ENCODE data around the gene GRK3. TPM values are rescaled to one million over a fixed set of nuclear protein-coding genes. Genes with fewer than 3 reads are reported as not detected.
"Not testable (repeated sequence)": the region's sequence is repeated elsewhere in the genome, so short reads cannot be mapped to it uniquely, and the experiment has no call there.

The GRK3 gene
- total RNA-seq, 1 donor from 2014 or later, result 3.7 TPM

DNA sequence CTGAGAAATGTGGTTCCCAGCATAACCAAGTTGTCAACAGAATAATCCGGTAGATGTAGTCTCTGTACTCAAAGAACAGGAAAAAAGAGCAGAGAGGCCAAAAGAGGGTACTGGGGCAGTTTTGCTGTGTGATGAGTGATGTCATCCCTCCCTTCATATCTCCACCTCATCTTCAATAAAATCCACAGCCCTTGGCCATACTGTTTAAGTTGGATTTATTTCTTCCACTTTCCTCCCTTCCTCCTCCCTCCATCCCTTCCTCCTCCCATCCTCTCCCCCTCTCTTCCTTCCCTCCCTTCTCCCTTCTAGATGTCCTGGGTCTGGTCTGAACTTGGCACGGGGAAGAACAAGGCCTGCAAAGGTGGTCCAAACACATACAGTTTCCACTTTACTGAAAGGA lies 18.2 kb upstream of the GRK3 start:
- no peak for ATAC-seq (ENCODE audit: poor library complexity)
- no peak for DNase-seq
- intact Hi-C loops (cut with DNase I), result no loop called here

DNA sequence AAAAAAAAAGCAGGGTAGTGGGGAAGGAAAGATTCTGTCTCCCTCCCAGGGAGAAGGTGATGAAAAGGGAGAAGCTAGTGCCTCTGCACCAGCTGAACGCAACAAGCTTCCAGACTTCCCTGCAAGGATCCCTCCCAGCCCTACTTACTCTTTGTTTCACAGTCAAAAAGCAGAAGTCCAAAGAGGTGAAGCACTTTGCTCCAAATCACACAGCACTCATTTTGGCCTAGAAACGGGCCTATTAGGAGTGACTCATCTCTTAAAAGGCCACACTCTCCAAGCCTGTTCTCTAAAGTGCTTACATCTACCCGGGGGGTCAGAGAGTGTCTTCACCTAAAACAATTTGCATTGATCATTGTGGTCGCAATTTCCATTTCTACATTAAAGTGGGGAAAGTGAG lies 17.7 kb upstream of the GRK3 start:
- DNase-seq, result no peak
- ATAC-seq (ENCODE audit: poor library complexity), result peak; percentile 9
- intact Hi-C loops (cut with DNase I), result no loop called here

DNA sequence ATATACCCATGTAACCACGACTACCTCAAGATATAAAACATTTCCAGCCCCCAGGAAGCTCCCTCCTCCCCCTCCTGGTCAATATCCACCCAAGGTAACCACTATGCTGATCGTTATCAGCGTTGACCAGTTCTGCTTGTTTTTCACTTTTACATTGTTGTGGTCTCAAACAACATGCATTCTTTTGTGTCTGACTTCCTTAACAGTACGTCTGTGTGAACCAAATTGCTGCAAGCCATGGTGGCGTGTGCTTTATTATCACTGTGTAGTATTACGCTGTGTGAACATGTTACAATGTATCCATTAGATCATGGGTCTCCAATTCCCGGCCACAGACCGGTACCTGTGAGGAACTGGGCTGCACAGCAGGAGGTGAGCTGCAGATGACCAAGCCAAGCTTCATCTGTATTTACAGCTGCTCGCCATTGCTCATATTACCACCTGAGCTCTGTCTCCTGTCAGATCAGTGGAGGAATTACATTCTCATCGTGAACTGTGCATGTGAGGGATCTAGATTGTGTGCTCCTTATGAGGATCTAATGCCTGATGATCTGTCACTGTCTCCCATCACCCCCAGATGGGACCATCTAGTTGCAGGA lies 15.5 kb upstream of the GRK3 start:
- intact Hi-C loops (cut with DNase I), result no loop called here

DNA sequence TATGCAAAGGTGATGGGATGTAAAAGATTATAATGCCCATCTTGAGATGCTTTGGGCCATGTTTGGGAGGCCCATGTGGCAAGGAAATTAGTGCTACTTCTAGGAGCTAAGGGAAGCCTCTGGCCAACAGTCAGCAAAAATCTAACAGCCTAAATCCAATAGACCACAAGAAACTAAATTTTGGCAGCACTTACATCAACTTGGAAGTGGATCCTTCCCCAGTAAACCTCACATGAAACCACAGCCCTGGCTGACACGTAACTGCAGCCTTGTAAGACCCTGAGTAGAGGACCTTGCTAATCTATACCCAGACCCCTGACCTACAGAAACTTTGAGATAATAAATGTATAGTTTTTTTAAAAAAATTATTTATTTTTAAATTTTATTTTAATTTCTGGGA lies 13.1 kb upstream of the GRK3 start:
- no peak for DNase-seq
- intact Hi-C loops (cut with DNase I), result loop anchor here (10.0 kb wide), 1 partner anchor 143 kb away; no protein-coding TSS in a partner anchor
- no peak for ATAC-seq (ENCODE audit: poor library complexity)

More for the DNA sequence above, 15.5 kb upstream of the GRK3 start:
- DNase-seq (no peak), ATAC-seq (ENCODE audit: poor library complexity) (no peak)

DNA sequence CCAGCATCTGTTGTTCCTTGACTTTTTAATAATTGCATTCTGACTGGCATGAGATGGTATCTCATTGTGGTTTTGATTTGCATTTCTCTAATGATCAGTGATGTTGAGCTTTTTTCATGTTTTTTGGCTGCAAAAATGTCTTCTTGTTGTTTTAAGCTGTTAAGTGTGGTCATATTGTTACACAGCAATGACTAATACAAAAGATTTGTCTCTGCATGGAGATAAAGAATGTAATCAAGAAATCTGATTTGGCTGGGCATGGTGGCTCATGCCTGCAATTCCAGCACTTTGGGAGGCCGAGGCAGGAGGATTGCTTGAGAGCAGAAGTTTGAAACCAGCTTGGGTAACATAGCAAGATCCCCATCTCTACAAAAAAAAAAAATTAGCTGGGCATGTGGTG lies 12.1 kb upstream of the GRK3 start:
- intact Hi-C loops (cut with DNase I), result loop anchor here (10.0 kb wide), 1 partner anchor 142 kb away; no protein-coding TSS in a partner anchor
- DNase-seq; ATAC-seq (ENCODE audit: poor library complexity): not testable (repeated sequence)

DNA sequence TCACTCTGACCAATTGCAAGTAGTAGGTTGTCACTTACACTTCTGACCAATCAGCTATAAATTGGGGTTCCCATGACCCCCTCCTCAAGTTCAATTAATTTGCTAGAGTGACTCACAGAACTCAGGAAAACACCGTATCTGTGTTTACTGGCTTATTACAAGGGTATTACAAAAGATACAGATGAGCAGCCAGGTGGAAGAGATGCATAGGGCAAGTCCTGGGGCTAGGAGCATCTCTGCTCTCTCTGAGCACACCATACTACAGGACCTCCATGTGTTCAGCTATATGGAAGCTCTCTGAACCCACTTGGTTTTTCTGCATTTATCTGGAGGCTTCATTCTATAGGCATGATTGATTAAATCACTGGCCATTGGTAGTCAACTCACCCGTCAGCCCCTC lies 11.3 kb upstream of the GRK3 start:
- intact Hi-C loops (cut with DNase I), result loop anchor here (10.0 kb wide), 1 partner anchor 142 kb away; no protein-coding TSS in a partner anchor
- ATAC-seq (ENCODE audit: poor library complexity) (no peak), DNase-seq (no peak)

DNA sequence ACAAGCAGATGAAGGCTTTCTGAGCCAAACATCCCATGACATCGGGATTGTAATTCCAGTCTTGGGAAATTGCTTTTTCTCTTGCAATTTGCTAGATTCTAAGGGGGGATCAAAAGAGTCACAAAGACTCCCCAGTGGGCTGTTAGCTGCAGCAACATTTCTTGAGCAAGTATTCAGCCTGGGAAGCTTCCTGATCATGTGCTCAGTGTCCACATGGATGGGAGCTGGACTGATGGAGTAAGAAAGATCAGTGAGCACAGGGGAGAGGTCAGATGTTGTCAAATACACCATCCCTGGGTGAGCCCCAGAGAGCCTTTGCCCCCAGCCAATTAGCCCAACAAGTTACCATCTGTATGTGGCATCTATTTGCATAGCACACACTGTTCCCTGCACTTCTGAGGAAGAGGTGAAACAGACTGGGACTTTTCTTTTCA lies 10.2 kb upstream of the GRK3 start:
- intact Hi-C loops (cut with DNase I), result loop anchor here (10.0 kb wide), 1 partner anchor 141 kb away; no protein-coding TSS in a partner anchor
- no peak for ATAC-seq (ENCODE audit: poor library complexity)
- DNase-seq, result no peak

DNA sequence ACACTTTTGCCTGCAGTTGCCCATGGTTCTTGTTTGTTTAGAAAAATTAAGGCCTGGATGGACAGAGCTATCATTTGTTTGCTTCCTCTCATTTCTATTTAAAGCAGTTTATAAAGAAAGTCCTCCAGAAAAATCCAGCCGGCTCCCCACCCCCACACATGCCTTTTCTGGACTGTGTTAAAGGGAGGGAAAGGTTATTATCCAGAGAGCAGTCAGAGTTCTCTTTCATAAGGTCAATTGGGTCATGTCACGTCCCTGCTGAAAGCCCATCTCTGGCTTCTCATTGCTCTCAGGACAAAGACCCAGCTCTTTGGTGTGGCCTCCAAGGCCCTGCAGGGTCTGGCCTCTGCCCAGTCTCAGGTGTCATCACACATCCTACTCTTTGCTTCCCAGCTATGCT lies 9.8 kb upstream of the GRK3 start:
- no peak for ATAC-seq (ENCODE audit: poor library complexity)
- no peak for DNase-seq
- intact Hi-C loops (cut with DNase I), result loop anchor here (10.0 kb wide), 1 partner anchor 140 kb away; no protein-coding TSS in a partner anchor

DNA sequence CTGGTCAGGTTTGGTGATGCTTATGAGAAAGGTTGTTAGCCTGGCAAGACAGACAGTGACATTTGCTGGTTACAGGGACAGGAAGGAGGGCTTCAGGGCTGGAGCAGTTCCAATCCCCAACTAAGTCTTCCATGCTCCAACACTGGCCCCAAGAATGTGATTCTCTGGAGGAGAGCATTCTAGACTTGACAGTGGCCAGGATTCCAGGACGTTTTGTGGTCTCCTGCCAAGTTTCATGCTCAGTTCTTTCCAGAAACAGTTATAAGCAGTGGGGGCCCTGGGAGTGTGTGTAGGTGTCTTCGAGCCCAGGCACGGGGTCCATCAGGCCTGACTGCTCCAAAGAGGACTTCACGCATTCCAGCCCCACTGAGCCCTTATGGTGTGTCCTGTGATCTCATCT lies 8.9 kb upstream of the GRK3 start:
- ATAC-seq (ENCODE audit: poor library complexity), result no peak
- no peak for DNase-seq
- intact Hi-C loops (cut with DNase I), result loop anchor here (10.0 kb wide), 1 partner anchor 139 kb away; no protein-coding TSS in a partner anchor

DNA sequence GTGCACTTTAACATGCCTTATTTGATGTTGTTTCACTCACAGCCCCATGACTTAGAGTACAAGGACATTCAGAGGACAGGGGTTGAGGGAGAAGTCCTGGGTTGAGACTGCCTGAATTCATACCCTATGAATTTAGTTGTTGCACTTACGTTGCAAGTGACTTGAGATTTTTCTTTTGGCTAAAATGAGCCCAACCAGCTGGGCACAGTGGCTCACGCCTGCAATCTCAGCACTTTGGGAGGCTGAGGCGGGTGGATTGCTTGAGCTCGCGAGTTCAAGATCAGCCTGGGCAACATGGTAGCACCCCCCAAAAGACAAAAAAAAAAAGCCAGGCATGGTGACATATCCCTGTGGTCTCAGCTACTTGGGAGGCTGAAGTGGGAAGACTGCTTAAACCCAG lies 7.3 kb upstream of the GRK3 start:
- intact Hi-C loops (cut with DNase I), result loop anchor here (10.0 kb wide), 1 partner anchor 138 kb away; no protein-coding TSS in a partner anchor
- ATAC-seq (ENCODE audit: poor library complexity) (no peak), DNase-seq (no peak)

DNA sequence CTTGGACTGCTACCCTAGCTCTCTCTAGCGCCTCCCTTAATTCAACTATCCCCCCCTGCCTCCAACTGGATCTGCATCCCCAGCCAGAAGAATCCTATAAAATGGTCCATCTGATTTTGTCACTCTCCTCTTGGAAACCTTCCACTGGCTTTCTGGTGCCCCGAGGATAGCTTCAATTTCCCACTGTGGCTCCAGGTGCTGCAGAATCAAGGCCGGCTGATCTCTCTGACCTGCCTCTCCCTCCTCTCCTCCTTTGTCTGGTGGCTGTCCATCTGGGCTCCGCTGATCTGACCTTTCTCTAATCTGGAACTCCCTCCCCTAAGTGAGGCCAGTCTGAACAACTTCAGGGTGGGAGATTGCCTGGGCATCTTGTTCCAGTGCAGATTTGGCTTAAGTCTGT lies 6.1 kb upstream of the GRK3 start:
- DNase-seq (no peak), ATAC-seq (ENCODE audit: poor library complexity) (no peak)
- intact Hi-C loops (cut with DNase I), result loop anchor here (10.0 kb wide), 1 partner anchor 136 kb away; no protein-coding TSS in a partner anchor

DNA sequence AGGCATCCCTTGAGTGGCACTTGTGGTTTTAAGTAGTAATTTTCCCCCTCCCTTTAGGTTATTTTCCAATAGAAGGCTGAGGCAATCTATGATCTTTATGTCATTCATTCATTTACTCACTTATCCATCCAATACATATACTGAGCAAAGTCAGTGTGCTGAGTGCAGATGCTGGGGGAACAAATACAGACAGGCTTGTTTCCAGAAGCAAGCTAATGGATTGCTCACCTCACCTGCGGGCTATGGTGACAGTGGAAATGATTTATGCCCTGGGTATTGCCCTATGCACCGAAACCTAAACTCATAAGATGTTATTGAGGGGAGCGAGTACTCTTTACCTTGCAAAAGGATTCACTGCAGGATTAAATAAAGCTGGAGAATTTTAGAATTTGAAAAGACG lies 4.6 kb upstream of the GRK3 start:
- DNase-seq; ATAC-seq (ENCODE audit: poor library complexity): not testable (repeated sequence)
- intact Hi-C loops (cut with DNase I), result loop anchor here (10.0 kb wide), 1 partner anchor 135 kb away; no protein-coding TSS in a partner anchor

DNA sequence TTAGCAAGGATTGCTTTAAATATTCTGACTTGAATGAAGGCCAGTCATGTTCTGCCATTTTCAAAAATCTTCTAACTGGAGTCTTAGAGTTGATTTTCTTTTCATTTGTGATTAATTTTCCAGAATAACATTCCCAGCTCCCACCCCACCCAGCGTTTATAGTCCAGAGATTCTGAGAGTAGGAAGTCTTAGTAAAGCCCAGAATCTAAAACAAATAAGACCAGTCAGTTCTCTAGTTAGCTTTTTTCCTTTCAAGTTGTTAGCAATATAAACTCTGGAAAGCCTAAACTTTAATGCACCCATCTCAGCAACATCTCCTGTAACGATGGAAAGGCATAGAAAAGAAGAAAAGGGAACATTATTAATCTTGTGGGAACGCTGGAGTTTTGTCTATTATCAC lies 3.3 kb upstream of the GRK3 start:
- ATAC-seq (ENCODE audit: poor library complexity); intact Hi-C loops (cut with DNase I): not testable (repeated sequence)

DNA sequence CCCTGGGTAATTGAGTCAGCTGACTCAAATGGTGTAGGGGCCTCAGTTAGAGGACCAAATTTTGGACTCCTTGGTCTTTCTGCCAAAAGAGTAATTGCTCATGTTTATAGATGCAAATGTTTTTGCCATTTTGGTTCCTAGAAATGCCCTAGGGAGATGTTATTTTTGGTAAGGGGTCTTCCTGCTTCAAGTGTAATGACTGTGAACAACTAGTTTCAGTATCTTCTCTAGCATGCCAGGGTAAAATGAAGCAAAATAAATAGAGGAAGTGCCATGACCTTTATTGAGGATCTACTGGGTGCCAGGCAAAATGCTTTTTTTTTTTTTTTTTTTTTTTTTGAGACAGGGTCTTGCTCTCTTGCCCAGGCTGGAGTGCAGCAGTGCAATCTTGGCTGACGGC lies 2.5 kb upstream of the GRK3 start:
- intact Hi-C loops (cut with DNase I); ATAC-seq (ENCODE audit: poor library complexity); DNase-seq: not testable (repeated sequence)

More for the DNA sequence above, 3.3 kb upstream of the GRK3 start:
- DNase-seq, result not testable (repeated sequence)

DNA sequence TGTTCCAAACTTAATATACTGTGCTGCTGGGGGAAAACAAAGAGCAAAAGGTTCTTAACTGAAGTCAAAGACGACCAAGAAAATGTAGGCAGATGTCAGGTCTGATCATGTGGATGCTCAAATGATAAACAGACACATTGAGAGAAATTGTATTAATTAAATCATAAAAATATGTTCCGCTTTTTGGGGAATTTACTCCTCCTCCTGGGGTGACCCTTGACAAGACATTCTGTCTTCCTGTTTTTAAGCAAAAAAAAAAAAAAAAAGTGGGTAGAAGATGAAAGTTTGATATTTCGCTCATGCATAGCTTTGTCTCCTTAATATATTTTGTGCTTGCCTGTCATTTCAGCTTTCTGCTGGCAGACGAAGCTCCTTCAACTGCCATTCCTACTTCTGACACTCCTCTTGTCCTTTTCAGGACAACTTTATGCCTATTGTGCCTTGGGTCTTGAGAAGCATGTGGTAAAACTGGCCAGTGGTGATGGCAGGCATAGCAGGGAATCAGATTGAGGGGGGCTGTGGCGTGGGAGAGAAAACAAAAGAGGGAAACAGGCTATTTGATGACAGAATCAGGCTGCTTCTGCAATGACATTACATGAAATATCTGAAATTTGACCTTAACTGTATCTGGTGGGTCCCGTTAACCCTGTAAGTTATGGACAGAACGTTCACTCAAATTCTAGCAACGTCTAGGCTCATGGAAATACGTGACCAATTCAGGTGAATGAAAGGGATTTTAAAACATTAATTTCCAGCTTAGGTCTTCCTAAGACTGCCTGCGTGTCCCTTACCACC lies 1.3 kb upstream of the GRK3 start:
- intact Hi-C loops (cut with DNase I); DNase-seq; ATAC-seq (ENCODE audit: poor library complexity): not testable (repeated sequence)

DNA sequence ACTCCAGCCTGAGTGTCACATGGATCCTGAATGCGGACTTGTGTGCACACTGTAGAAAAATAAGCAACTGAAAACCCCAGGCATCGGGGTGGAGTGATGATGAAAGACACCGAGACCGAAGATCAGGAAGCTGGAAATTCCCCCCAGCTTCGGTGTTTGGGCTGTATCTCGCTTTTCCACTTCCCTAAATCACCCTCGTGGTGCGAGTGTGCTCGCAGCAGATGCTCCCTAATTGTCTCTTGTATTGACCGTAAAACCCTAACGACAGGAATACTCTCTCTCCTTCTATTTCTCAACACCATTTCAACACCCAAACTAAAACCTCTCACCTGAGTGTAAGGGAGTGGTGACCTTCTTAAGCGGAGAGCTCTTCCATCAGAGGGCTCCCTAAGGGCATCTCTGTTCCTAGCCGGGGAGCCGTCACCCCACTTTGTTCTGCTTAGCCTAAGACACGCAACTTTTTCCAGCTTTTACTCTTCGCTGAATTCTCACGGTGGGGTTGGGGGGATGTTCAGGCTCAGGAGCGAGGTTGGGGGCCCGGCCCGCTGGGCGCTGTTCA lies 635 bp upstream of the GRK3 start:
- intact Hi-C loops (cut with DNase I), result no loop called here
- DNase-seq (peak; percentile 43), ATAC-seq (ENCODE audit: poor library complexity) (peak; percentile 42)

DNA sequence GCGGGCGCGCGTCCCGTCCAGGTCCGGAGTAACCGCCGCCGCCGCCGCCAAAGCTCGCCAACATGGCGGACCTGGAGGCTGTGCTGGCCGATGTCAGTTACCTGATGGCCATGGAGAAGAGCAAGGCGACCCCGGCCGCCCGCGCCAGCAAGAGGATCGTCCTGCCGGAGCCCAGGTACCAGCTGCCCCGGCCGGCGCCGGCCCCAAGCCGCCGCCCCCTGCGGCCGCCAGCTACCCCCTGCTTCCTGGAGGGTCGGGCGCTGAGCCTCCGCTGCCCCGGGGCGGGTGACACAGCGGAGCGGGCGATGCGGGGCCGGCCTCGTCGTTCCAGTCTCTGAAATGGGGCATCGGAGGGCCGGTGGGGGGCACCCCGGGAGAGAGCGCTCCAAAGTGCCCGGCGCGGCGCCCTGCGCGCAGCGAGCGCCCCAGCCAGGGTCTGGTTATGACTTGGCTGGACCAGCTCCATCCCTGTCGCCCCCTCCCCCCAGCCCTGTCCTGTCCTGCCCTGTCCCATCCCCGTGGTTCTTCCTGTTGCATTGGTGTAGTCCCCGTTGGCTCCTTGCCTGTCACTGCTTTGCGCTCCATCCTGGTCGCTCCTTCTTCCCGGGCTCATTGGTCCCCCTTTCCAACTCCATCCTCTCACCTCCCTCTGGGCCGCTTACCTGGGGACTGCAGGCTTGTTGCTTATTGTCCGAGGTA lies 653 bp downstream of the GRK3 start:
- DNase-seq, result peak; percentile 59
- intact Hi-C loops (cut with DNase I), result no loop called here

DNA sequence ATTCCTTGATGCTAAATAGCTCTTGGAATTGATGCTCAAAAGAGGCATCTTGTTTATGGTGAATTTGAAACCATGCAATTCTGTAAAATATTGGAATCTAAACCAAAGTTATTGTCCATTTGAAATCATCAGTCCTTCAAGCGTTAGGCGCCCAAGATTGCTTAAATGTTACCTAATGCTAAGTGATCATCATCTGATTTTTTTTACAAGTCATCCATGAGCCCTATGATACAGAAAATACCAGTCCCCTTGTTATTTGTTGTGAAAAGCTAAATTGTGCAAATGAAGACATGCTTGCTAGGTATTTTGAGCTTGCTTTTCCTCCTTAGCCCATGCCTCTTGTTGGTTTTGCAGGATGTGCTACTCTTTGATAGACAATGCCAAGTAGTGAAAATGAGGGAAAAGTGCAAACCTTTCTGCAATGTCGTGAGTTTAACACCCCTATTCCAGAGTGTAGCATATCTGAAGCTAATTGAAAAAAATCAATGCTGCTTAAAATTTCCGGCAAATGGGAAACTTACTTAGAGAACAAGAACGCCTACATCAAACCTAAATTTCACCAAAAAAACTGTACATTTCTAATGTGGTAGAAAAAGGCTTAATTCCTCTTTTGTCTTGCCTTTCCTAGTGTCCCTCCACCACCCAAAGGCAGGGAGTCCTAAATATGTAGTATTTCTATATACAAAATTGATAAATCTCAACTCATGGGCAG lies 1.9 kb downstream of the GRK3 start:
- DNase-seq, result no peak
- ATAC-seq (ENCODE audit: poor library complexity), result no peak
- intact Hi-C loops (cut with DNase I), result no loop called here

More for the DNA sequence above, 653 bp downstream of the GRK3 start:
- ATAC-seq (ENCODE audit: poor library complexity), result peak; percentile 19

Measured in Right ventricle myocardium superior (tissue), 1 donor.